SK-N-MC (cell line): ENCODE results near the gene CDC45.

ENCODE experiments used
- EZH2 ChIP-seq: fragments of 200-600 bp; sonication (generic); IDR thresholded peaks from one replicate; pipeline ENCODE4 v1.6.1; 2017; ENCODE audit warnings: antibody characterized with exemption
- POLR2AphosphoS5 ChIP-seq: IDR thresholded peaks from 2 replicates; pipeline ENCODE4 v1.6.1; 2012; ENCODE audit warnings: mild to moderate bottlenecking, low read depth, low read length, borderline replicate concordance

DNA sequence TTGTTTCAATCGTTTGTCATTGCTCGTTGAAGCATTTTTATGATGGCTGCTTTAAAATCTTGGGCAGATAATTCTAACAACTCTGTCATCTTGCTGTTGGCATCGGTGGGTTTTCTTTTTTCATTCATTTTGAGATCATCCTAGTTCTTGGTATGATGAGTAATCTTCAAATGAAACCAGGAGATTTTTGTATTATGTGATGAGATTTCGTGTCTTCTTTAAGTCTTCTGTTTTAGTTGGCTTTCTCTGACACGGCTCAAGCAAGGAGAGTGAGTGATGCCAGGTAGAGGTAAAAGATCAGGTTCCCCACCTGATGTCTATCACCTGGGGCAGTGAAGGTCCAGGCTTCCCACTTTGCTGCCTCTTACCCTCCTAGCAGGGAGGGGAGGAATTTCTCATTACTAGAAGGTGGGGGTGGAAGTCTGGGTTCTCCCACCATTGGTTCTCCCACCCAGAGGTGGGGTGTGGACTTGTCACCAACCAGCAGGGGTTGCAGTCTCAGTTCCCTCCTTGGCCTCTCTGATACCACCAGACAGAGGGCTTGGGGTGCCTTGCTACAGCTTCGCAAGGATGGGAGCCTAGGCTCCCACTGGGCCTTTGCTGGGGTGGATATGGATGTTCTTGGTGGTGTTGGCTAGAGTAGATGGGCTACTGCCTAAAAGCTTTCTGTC, 12.9 kb downstream of the CDC45 start:
- TF ChIP-seq EZH2 (no peak), POLR2AphosphoS5 (no peak)
